GM23248 (cell line): ENCODE measurements around the gene NCKAP1.

ENCODE experiments used
- EZH2 ChIP-seq: fragments of 200-600 bp; sonication (generic); IDR thresholded peaks from 2 replicates; pipeline ENCODE4 v1.6.1; 2018; ENCODE audit warnings: antibody characterized with exemption, mild to moderate bottlenecking; ENCODE audit not compliant: insufficient read depth, poor library complexity, severe bottlenecking
- EZH2phosphoT487 ChIP-seq: fragments of 200-600 bp; sonication (generic); IDR thresholded peaks from 2 replicates; pipeline ENCODE4 v1.6.1; 2018; ENCODE audit warnings: antibody characterized with exemption, moderate library complexity, mild to moderate bottlenecking, low read depth; ENCODE audit not compliant: insufficient read depth

- no peak for TF ChIP-seq EZH2
- TF ChIP-seq EZH2phosphoT487: no peak
These were observed 170.0 kb downstream of the NCKAP1 start for GRCh38 chr2:182868054-182868796.
